IMR-90 (cell line): ENCODE measurements around the gene SLC44A1. TPM values are rescaled to one million over a fixed set of nuclear protein-coding genes. Genes with fewer than 3 reads are reported as not detected.

ENCODE experiments used
- ATAC-seq: fragments of 200-7000 bp; cut with Tn5 transposase; 2 replicates; pipeline ENCODE4 v1.9.1; 2020; ENCODE audit warnings: low read depth, mild to moderate bottlenecking, moderate library complexity
- BruUV-seq: library from RNA; stranded (reverse); fragments of 400-500 nt; replicated peaks from 2 replicates; lab custom pipeline; 2021; lab: Mats Ljungman, UMichigan
- CTCF ChIA-PET: fragments of 300-600 bp; formaldehyde crosslinking; extraction: SDS; loops from one replicate; lab custom pipeline; 2021; ENCODE audit warnings: antibody characterized with exemption; lab: Yijun Ruan, JAX
- POLR2A ChIA-PET: fragments of 300-600 bp; sonication (Branson Sonifier 250); formaldehyde crosslinking; loops from one replicate; lab custom pipeline; 2022; ENCODE audit warnings: antibody characterized with exemption; ENCODE audit not compliant: unreplicated experiment; lab: Charles Lee
- DNase-seq: peaks from one replicate; pipeline ENCODE4 v3.0.0; 2013
- H2AFZ ChIP-seq: replicated peaks from 2 replicates; pipeline ENCODE3; 2013; ENCODE audit warnings: low read length, mild to moderate bottlenecking; ENCODE audit not compliant: poor library complexity
- H2AK5ac ChIP-seq: 2 replicates; pipeline ENCODE4 v1.6.1; 2013; ENCODE audit warnings: low read depth, low read length, inconsistent platforms
- H2AK9ac ChIP-seq: replicated peaks from 2 replicates; pipeline ENCODE3; 2013; ENCODE audit warnings: mild to moderate bottlenecking, low read depth, low read length, moderate library complexity; ENCODE audit not compliant: poor library complexity
- H2BK120ac ChIP-seq: 2 replicates; pipeline ENCODE4 v1.6.1; 2013; ENCODE audit warnings: low read depth, low read length, inconsistent platforms
- H2BK15ac ChIP-seq: 3 replicates; pipeline ENCODE4 v1.6.1; 2013; ENCODE audit warnings: low read depth, low read length, inconsistent platforms
- H2BK20ac ChIP-seq: 2 replicates; pipeline ENCODE4 v1.6.1; 2013; ENCODE audit warnings: low read depth, mild to moderate bottlenecking, inconsistent platforms, low read length, moderate library complexity
- H2BK5ac ChIP-seq: 2 replicates; pipeline ENCODE4 v1.6.1; 2013; ENCODE audit warnings: mild to moderate bottlenecking, low read depth, low read length, inconsistent platforms; ENCODE audit not compliant: poor library complexity, severe bottlenecking
- H3K14ac ChIP-seq: replicated peaks from 2 replicates; pipeline ENCODE4 v1.6.1; 2013; ENCODE audit warnings: low read depth, low read length, inconsistent platforms
- H3K18ac ChIP-seq: 2 replicates; pipeline ENCODE4 v1.6.1; 2013; ENCODE audit warnings: low read depth, low read length, control low read depth
- H3K23ac ChIP-seq: 2 replicates; pipeline ENCODE4 v1.6.1; 2013; ENCODE audit warnings: low read depth, low read length, inconsistent platforms
- H3K27ac ChIP-seq: 2 replicates; pipeline ENCODE4 v1.5.1; 2013; ENCODE audit warnings: mild to moderate bottlenecking, control low read depth, low read length; ENCODE audit not compliant: insufficient read depth
- H3K27me3 ChIP-seq: 2 replicates; pipeline ENCODE4 v1.6.1; 2013; ENCODE audit warnings: low read length; ENCODE audit not compliant: control insufficient read depth, insufficient read depth
- H3K36me3 ChIP-seq: 2 replicates; pipeline ENCODE4 v1.6.1; 2013; ENCODE audit warnings: low read length, mixed read lengths; ENCODE audit not compliant: control insufficient read depth, insufficient read depth
- H3K4ac ChIP-seq: 2 replicates; pipeline ENCODE4 v1.6.1; 2013; ENCODE audit warnings: low read depth, low read length, inconsistent platforms
- H3K4me1 ChIP-seq: 2 replicates; pipeline ENCODE4 v1.6.1; 2013; ENCODE audit warnings: low read length, mixed read lengths; ENCODE audit not compliant: control insufficient read depth, insufficient read depth
- H3K4me2 ChIP-seq: 2 replicates; pipeline ENCODE4 v1.6.1; 2013; ENCODE audit warnings: low read depth, mild to moderate bottlenecking, control low read depth, low read length, moderate library complexity
- H3K4me3 ChIP-seq: 2 replicates; pipeline ENCODE4 v1.5.1; 2013; ENCODE audit warnings: low read depth, mild to moderate bottlenecking, control low read depth, low read length, moderate library complexity; ENCODE audit not compliant: insufficient read depth
- H3K56ac ChIP-seq: 2 replicates; pipeline ENCODE4 v1.6.1; 2013; ENCODE audit warnings: low read length, inconsistent platforms; ENCODE audit not compliant: insufficient read depth; ENCODE audit errors: extremely low read depth
- H3K79me1 ChIP-seq, 2 experiments: 2 replicates each; pipeline ENCODE4 v1.6.1; 2013; ENCODE audit warnings: low read length in 2 of 2, inconsistent platforms in 1 of 2, low read depth in 1 of 2
- H3K9ac ChIP-seq: 2 replicates; pipeline ENCODE4 v1.6.1; 2013; ENCODE audit warnings: low read depth, low read length, control low read depth
- H3K9me1 ChIP-seq: 2 replicates; pipeline ENCODE4 v1.6.1; 2013; ENCODE audit warnings: low read length, inconsistent platforms; ENCODE audit not compliant: insufficient read depth
- H3K9me3 ChIP-seq: 2 replicates; pipeline ENCODE4 v1.6.1; 2013; ENCODE audit warnings: low read length; ENCODE audit not compliant: control insufficient read depth, insufficient read depth
- H4K20me1 ChIP-seq: 2 replicates; pipeline ENCODE4 v1.6.1; 2013; ENCODE audit warnings: low read length, inconsistent platforms; ENCODE audit not compliant: insufficient read depth
- H4K5ac ChIP-seq: 2 replicates; pipeline ENCODE4 v1.6.1; 2013; ENCODE audit warnings: mild to moderate bottlenecking, low read depth, low read length, control low read depth
- H4K8ac ChIP-seq, 2 experiments: 2 replicates each; pipeline ENCODE4 v1.6.1; 2013; ENCODE audit warnings: low read depth in 2 of 2, low read length in 2 of 2, control low read depth in 1 of 2, inconsistent platforms in 1 of 2
- H4K91ac ChIP-seq: 2 replicates; pipeline ENCODE4 v1.6.1; 2013; ENCODE audit warnings: low read depth, low read length, inconsistent platforms; ENCODE audit not compliant: insufficient read depth
- BHLHE40 ChIP-seq: fragments of 150-350 bp; IDR thresholded peaks from 2 replicates; pipeline ENCODE4 v1.6.1; 2016; ENCODE audit warnings: mild to moderate bottlenecking, low read depth, low read length
- ELK1 ChIP-seq: fragments of 150-350 bp; IDR thresholded peaks from 2 replicates; pipeline ENCODE4 v1.6.1; 2016; ENCODE audit warnings: low read depth, mild to moderate bottlenecking, low read length, moderate library complexity, borderline replicate concordance
- NFE2L2 ChIP-seq: fragments of 150-350 bp; IDR thresholded peaks from 2 replicates; pipeline ENCODE4 v1.6.1; 2016; ENCODE audit warnings: low read depth, mild to moderate bottlenecking, low read length
- POLR2A ChIP-seq: IDR thresholded peaks from 2 replicates; pipeline ENCODE4 v1.6.1; 2012; ENCODE audit warnings: mild to moderate bottlenecking, low read depth, low read length
- WGBS, 2 experiments: methylation state at CpG; one replicate each; pipeline versions ENCODE4 v1.1.5 to v1.1.7; 2013; ENCODE audit warnings: missing lambda C conversion rate in 2 of 2; ENCODE audit not compliant: insufficient read length in 1 of 2; ENCODE audit errors: extremely low coverage in 2 of 2; 5-methylcytosine and 5-hydroxymethylcytosine counted together
- dilution Hi-C: fragments of 300-500 bp; cut with HindIII; formaldehyde crosslinking; loops from one replicate; pipeline ENCODE4 v1.14.3; 2018; ENCODE audit warnings: low sequenced_read_pairs; ENCODE audit not compliant: unreplicated experiment
- in situ Hi-C: fragments of 300-500 bp; cut with MboI; formaldehyde crosslinking; loops from 3 replicates; pipeline ENCODE4 v1.14.3; 2019; ENCODE audit warnings: low sequenced_read_pairs, inconsistent platforms, mixed read lengths
- intact Hi-C: fragments of 100-400 bp; cut with micrococcal nuclease; formaldehyde crosslinking; loops from 2 replicates; pipeline ENCODE4 v1.10.0; 2022
- polyA plus RNA-seq, 3 experiments: library from polyadenylated mRNA; depleted of rRNA; stranded (reverse); fragments of >200 nt; gene quantifications; 2 replicates each; pipeline ENCODE4 v1.2.3, GENCODE V29; 2012; ENCODE audit warnings: low replicate concordance in 1 of 3
- total RNA-seq: library from RNA; depleted of rRNA; stranded (reverse); fragments of >200 nt; gene quantifications from 2 replicates; pipeline ENCODE4 v1.2.3, GENCODE V29; 2012

The SLC44A1 gene
- total and polyA plus RNA-seq, 2 of the 4 experiments (the other 2 are of a cell fraction): 5.2 to 21.7 TPM

- Histone ChIP-seq H3K56ac (no peak overlapping the region), H3K79me1 (no peaks in the 10 kb centered on the region), H3K27ac (no peak overlapping the region), H2BK15ac (no peak overlapping the region), H3K27me3 (no peaks in the 10 kb centered on the region), H4K8ac (no peak overlapping the region), H4K5ac (no peak overlapping the region), H3K4ac (no peak overlapping the region), H2BK120ac (no peak overlapping the region), H4K20me1 (no peaks in the 10 kb centered on the region), H3K9me1 (no peaks in the 10 kb centered on the region; the same call in 1 of the 2 replicates), H3K4me1 (no peaks in the 10 kb centered on the region), H2BK5ac (no peak overlapping the region), H3K9me3 (no peaks in the 10 kb centered on the region), H3K4me2 (no peak overlapping the region), H4K91ac (no peak overlapping the region), H3K14ac (no peak overlapping the region), H2BK20ac (no peak overlapping the region), H3K23ac (no peak overlapping the region), H2AFZ (no peak overlapping the region), H3K36me3 (0 out of 2 replicates have a peak, but pooled peaks cover 2% of the 10 kb centered on the region), H2AK5ac (no peak overlapping the region), H3K9ac (no peak overlapping the region), H3K4me3 (no peak overlapping the region), H3K18ac (no peak overlapping the region), H2AK9ac (no peak overlapping the region)
- intact Hi-C loops: no loop called here
- CTCF ChIA-PET: no interaction called here
- POLR2A ChIA-PET: no interaction called here
- DNase-seq: no peak
- in situ Hi-C loops: no loop called here
- no peak for ATAC-seq
- 89% methylated on average over 1 of the region's 3 CpGs; no CpG with 5 or more reads in 1 of the 2 experiments for WGBS, 2 experiments
- dilution Hi-C loops: no loop called here
- no peak for TF ChIP-seq ELK1
- no peak for TF ChIP-seq NFE2L2
- no peak for TF ChIP-seq BHLHE40
- no peak for TF ChIP-seq POLR2A
- no TSS peak for BruUV-seq
Observed at GRCh38 chr9:105369911-105370310, 125.5 kb downstream of the SLC44A1 start.
